HCT116 (cell line): ENCODE data around the gene SPDYE4. TPM values are rescaled to one million over a fixed set of nuclear protein-coding genes. Genes with fewer than 3 reads are reported as not detected.

ENCODE experiments used
- ATAC-seq: fragments of 200-7000 bp; cut with Tn5 transposase; 2 replicates; pipeline ENCODE4 v1.9.1; 2020; ENCODE audit warnings: mild to moderate bottlenecking, moderate library complexity
- Bru-seq: library from RNA; stranded (reverse); fragments of 400-500 nt; gene quantifications from one replicate; lab custom pipeline; 2021; lab: Mats Ljungman, UMichigan
- BruChase-seq, 2 experiments: library from RNA; stranded (reverse); fragments of 400-500 nt; gene quantifications; one replicate each; lab custom pipeline; 2021; lab: Mats Ljungman, UMichigan
- BruUV-seq: library from RNA; stranded (reverse); fragments of 400-500 nt; replicated peaks from 2 replicates; lab custom pipeline; 2021; lab: Mats Ljungman, UMichigan
- CTCF ChIA-PET: fragments of 300-600 bp; sonication (Branson Sonifier 250); formaldehyde crosslinking; loops from one replicate; lab custom pipeline; 2021; ENCODE audit warnings: antibody characterized with exemption; lab: Charles Lee
- POLR2A ChIA-PET: fragments of 300-600, 350-600 bp; sonication (Branson Sonifier 250); formaldehyde crosslinking; loops from one replicate; lab custom pipeline; 2021; ENCODE audit warnings: antibody characterized with exemption; lab: Charles Lee
- RAD21 ChIA-PET, 2 experiments: fragments of 300-600 bp; sonication (Branson Sonifier 250); formaldehyde crosslinking; loops; one replicate each; lab custom pipeline; 2023; ENCODE audit warnings: low total read pairs in 2 of 2; ENCODE audit not compliant: uncharacterized antibody in 2 of 2, unreplicated experiment in 2 of 2, low non-redundant PET in 1 of 2; lab: Charles Lee
- DNase-seq: peaks from one replicate; pipeline ENCODE4 v3.0.0-alpha.2; 2010; ENCODE audit warnings: low read depth, low spot score
- H2AFZ ChIP-seq: fragments of 200-600 bp; shearing (Covaris generic), sonication (generic); 2 replicates; pipeline ENCODE4 v1.6.1; 2017; ENCODE audit warnings: low read depth, mixed run types, mixed read lengths, antibody characterized with exemption, low read length; ENCODE audit not compliant: poor library complexity, severe bottlenecking
- H3K27ac ChIP-seq: 2 replicates; pipeline ENCODE4 v1.5.1; 2012; ENCODE audit warnings: low read depth, low read length
- H3K27me3 ChIP-seq: fragments of 200-600 bp; sonication (generic); 2 replicates; pipeline ENCODE4 v1.6.1; 2016; ENCODE audit warnings: mixed run types, low read length, mixed read lengths; ENCODE audit not compliant: insufficient read depth
- H3K36me3 ChIP-seq, 2 experiments: fragments of 200-500 bp in 1 of 2; fragments of 200-600 bp in 1 of 2; sonication (Bioruptor generic) in 1 of 2; sonication (generic) in 1 of 2; 2 replicates each; pipeline versions ENCODE4 v1.5.1 to v1.6.1; 2014 to 2016; ENCODE audit warnings: low read length in 2 of 2, inconsistent platforms in 1 of 2, mixed read lengths in 1 of 2, mixed run types in 1 of 2; ENCODE audit not compliant: insufficient read depth in 2 of 2, control insufficient read depth in 1 of 2
- H3K4me1 ChIP-seq, 2 experiments: fragments of 200-600 bp in 1 of 2; sonication (generic) in 1 of 2; 2 replicates each; pipeline versions ENCODE4 v1.5.1 to v1.6.1; 2012 to 2017; ENCODE audit warnings: low read length in 2 of 2, inconsistent platforms in 1 of 2, mild to moderate bottlenecking in 1 of 2, mixed read lengths in 1 of 2, mixed run types in 1 of 2, moderate library complexity in 1 of 2; ENCODE audit not compliant: insufficient read depth in 2 of 2, control insufficient read depth in 1 of 2
- H3K4me2 ChIP-seq: fragments of 200-600 bp; sonication (generic); 2 replicates; pipeline ENCODE4 v1.6.1; 2017; ENCODE audit warnings: mixed run types, low read length, mixed read lengths
- H3K4me3 ChIP-seq, 2 experiments: fragments of 200-600 bp in 1 of 2; sonication (generic) in 1 of 2; replicated peaks in 1 of 2; 2 replicates each; pipeline ENCODE4 v1.5.1; 2011 to 2016; ENCODE audit warnings: low read length in 2 of 2, control low read depth in 1 of 2, low read depth in 1 of 2, mild to moderate bottlenecking in 1 of 2, mixed read lengths in 1 of 2, mixed run types in 1 of 2
- H3K79me2 ChIP-seq: fragments of 200-600 bp; sonication (generic); 2 replicates; pipeline ENCODE4 v1.6.1; 2017; ENCODE audit warnings: mild to moderate bottlenecking, mixed run types, low read length, moderate library complexity, mixed read lengths; ENCODE audit not compliant: insufficient read depth
- H3K9ac ChIP-seq: fragments of 200-600 bp; sonication (generic); 2 replicates; pipeline ENCODE4 v1.6.1; 2016; ENCODE audit warnings: low read length, mixed read lengths
- H3K9me2 ChIP-seq: fragments of 200-600 bp; sonication (generic), shearing (Covaris generic); 2 replicates; pipeline ENCODE4 v1.6.1; 2017; ENCODE audit warnings: mixed run types, mild to moderate bottlenecking, moderate library complexity; ENCODE audit not compliant: insufficient read depth
- H3K9me3 ChIP-seq, 2 experiments: fragments of 200-500 bp in 1 of 2; fragments of 200-600 bp in 1 of 2; sonication (Bioruptor generic) in 1 of 2; sonication (generic) in 1 of 2; 2 replicates each; pipeline ENCODE4 v1.6.1; 2014 to 2017; ENCODE audit warnings: low read length in 2 of 2, mixed read lengths in 2 of 2, inconsistent platforms in 1 of 2, low read depth in 1 of 2, mild to moderate bottlenecking in 1 of 2, mixed run types in 1 of 2, moderate library complexity in 1 of 2; ENCODE audit not compliant: control insufficient read depth in 1 of 2, insufficient read depth in 1 of 2
- H4K20me1 ChIP-seq: fragments of 200-600 bp; sonication (generic), shearing (Covaris generic); 2 replicates; pipeline ENCODE4 v1.6.1; 2017; ENCODE audit warnings: mixed run types, mild to moderate bottlenecking, moderate library complexity; ENCODE audit not compliant: insufficient read depth
- CBX3 ChIP-seq: IDR thresholded peaks from 2 replicates; pipeline ENCODE4 v1.6.1; 2012; ENCODE audit warnings: low read depth
- EZH2 ChIP-seq: fragments of 200-600 bp; sonication (generic); IDR thresholded peaks from 2 replicates; pipeline ENCODE4 v1.6.1; 2017; ENCODE audit warnings: antibody characterized with exemption, mixed run types
- EZH2phosphoT487 ChIP-seq: fragments of 200-600 bp; IDR thresholded peaks from 2 replicates; pipeline ENCODE4 v1.6.1; 2018; ENCODE audit warnings: antibody characterized with exemption, borderline replicate concordance
- FOSL1 ChIP-seq: IDR thresholded peaks from 2 replicates; pipeline ENCODE4 v1.6.1; 2012; ENCODE audit warnings: low read depth
- JUND ChIP-seq: IDR thresholded peaks from 2 replicates; pipeline ENCODE4 v1.6.1; 2012
- POLR2AphosphoS5 ChIP-seq: IDR thresholded peaks from 2 replicates; pipeline ENCODE4 v1.6.1; 2011; ENCODE audit warnings: mild to moderate bottlenecking, low read depth, low read length, moderate library complexity
- SIN3A ChIP-seq: IDR thresholded peaks from 2 replicates; pipeline ENCODE4 v1.6.1; 2012; ENCODE audit warnings: low read depth
- SRF ChIP-seq: IDR thresholded peaks from 2 replicates; pipeline ENCODE4 v1.6.1; 2012; ENCODE audit warnings: low read depth
- YY1 ChIP-seq: IDR thresholded peaks from 2 replicates; pipeline ENCODE4 v1.6.1; 2011; ENCODE audit warnings: low read length, low read depth, moderate library complexity, mild to moderate bottlenecking; ENCODE audit not compliant: insufficient replicate concordance; ENCODE audit errors: extremely low read depth
- ZFX ChIP-seq: fragments of 450-650 bp; IDR thresholded peaks from 2 replicates; pipeline ENCODE4 v1.6.1; 2017
- intact Hi-C: fragments of 100-400 bp; cut with micrococcal nuclease; formaldehyde crosslinking; loops from 2 replicates; pipeline ENCODE4 v1.10.0; 2022
- long read RNA-seq: library from polyadenylated mRNA; unstranded; transcript quantifications from one replicate; pipeline ENCODE4 v2.0.0, GENCODE V29; 2021; ENCODE audit not compliant: unreplicated experiment
- polyA plus RNA-seq: library from polyadenylated mRNA; unstranded; fragments of >200 nt; gene quantifications from 2 replicates; pipeline ENCODE4 v1.2.1, GENCODE V29; 2012; ENCODE audit warnings: missing spikeins
- total RNA-seq: library from RNA; stranded (reverse); gene quantifications from one replicate; pipeline ENCODE4 v1.2.1, GENCODE V29; 2021; ENCODE audit not compliant: unreplicated experiment
- TF ChIP-seq, protein P1 (sequence below): IDR thresholded peaks from 2 replicates; pipeline ENCODE4 v1.6.1; 2012
- TF ChIP-seq, protein P2 (sequence below): IDR thresholded peaks from 2 replicates; pipeline ENCODE4 v1.6.1; 2012

Gene SPDYE4, protein sequence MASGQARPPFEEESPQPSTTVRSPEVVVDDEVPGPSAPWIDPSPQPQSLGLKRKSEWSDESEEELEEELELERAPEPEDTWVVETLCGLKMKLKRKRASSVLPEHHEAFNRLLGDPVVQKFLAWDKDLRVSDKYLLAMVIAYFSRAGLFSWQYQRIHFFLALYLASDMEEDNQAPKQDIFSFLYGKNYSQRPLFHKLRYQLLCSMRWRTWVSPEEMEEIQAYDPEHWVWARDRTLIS
- total RNA-seq, result not detected
- polyA plus RNA-seq, result not detected in 2 replicates
- Bru-seq, nascent RNA, result not detected
- BruChase-seq, experiment 1, labeled RNA remaining after a 6-hour chase, result not detected
- percentile 10 among the genes with signal in this experiment for BruChase-seq, experiment 2, labeled RNA remaining after a 2-hour chase
- long read RNA-seq, result 0 reads

DNA sequence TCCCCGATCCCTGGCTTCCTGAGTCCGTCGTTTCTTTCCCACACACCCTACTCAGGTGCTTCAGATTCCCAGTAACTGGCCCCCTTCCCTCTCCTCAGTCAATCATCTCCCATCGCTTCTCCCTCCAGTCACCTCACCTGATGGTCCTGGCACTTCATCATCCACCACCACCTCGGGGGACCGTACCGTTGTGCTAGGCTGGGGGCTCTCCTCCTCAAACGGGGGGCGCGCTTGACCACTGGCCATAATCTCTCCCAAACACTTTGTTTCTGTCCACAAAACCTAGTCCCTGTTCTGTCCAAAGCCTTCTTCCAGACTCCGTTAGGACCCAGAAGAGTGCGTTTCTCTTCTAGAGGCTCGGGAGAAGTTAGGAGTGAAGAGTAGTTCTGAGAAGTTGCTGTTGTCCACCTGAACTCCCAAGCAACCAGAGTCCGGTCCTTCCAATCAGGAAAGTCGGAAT lies at the start of gene SPDYE4:
Gene SPDYE4, minus strand, starts transcription at position 410 of the 460 bp plus-strand sequence. Its CDS starts 164 bp downstream, at position 246.
- no peak within 1 kb of the TSS for H2AFZ ChIP-seq
- ATAC-seq (no peak), DNase-seq (no peak)
- POLR2A ChIA-PET, result no interaction called here
- no peak within 1 kb of the TSS for H3K4me3 ChIP-seq
- CTCF ChIA-PET, result no interaction called here
- H3K79me2 ChIP-seq, result no peaks in the 10 kb centered on the region
- intact Hi-C loops, result no loop called here
- H3K36me3 ChIP-seq, result no peaks in the 10 kb centered on the region
- no TSS peak for BruUV-seq
- RAD21 ChIA-PET, result no interaction called here
- H3K4me1 ChIP-seq, result no peaks in the 10 kb centered on the region
- H3K27me3 ChIP-seq, result no peaks in the 10 kb centered on the region
- H3K4me2 ChIP-seq, result no peak within 1 kb of the TSS
- no peak within 1 kb of the TSS for H3K9ac ChIP-seq
- H4K20me1 ChIP-seq, result no peaks in the 10 kb centered on the region
- H3K27ac ChIP-seq, result no peak within 1 kb of the TSS
- TF ChIP-seq ZFX (no peak), SRF (no peak), FOSL1 (no peak), POLR2AphosphoS5 (no peak), YY1 (no peak), EZH2 (no peak), CBX3 (no peak), JUND (no peak), SIN3A (no peak), EZH2phosphoT487 (no peak)
- TF ChIP-seq, protein P1, sequence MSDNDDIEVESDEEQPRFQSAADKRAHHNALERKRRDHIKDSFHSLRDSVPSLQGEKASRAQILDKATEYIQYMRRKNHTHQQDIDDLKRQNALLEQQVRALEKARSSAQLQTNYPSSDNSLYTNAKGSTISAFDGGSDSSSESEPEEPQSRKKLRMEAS, result no peak
- TF ChIP-seq, protein P2, sequence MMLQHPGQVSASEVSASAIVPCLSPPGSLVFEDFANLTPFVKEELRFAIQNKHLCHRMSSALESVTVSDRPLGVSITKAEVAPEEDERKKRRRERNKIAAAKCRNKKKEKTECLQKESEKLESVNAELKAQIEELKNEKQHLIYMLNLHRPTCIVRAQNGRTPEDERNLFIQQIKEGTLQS, result no peak
- no peaks in the 10 kb centered on the region for H3K9me2 ChIP-seq
- no peaks in the 10 kb centered on the region for H3K9me3 ChIP-seq
